ENCODE results near the gene ZDHHC14.

DNA sequence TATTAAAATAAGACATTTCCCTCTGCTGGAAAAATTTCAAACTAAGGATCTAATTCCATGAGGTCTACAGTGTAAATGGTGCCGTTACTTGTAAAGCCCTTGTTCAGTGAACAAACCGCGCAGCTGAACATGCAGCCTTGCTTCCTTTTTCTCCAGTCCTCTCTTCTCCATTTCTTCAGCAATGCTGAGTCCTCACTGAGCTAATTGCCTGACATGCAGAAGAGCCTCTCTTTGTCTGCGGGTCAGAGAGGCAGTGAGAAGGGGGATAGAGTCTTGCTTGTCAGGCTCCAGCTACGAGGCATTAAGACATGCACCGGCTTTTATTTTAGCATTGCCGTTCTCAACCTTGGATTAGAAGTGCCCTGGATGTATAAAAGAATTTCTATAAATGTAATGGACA, 25.7 kb downstream of the ZDHHC14 start:
- TF ChIP-seq, protein P1, sequence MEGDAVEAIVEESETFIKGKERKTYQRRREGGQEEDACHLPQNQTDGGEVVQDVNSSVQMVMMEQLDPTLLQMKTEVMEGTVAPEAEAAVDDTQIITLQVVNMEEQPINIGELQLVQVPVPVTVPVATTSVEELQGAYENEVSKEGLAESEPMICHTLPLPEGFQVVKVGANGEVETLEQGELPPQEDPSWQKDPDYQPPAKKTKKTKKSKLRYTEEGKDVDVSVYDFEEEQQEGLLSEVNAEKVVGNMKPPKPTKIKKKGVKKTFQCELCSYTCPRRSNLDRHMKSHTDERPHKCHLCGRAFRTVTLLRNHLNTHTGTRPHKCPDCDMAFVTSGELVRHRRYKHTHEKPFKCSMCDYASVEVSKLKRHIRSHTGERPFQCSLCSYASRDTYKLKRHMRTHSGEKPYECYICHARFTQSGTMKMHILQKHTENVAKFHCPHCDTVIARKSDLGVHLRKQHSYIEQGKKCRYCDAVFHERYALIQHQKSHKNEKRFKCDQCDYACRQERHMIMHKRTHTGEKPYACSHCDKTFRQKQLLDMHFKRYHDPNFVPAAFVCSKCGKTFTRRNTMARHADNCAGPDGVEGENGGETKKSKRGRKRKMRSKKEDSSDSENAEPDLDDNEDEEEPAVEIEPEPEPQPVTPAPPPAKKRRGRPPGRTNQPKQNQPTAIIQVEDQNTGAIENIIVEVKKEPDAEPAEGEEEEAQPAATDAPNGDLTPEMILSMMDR (IDR thresholded peaks at IDR 0.05), result no peak
- TF ChIP-seq POLR2A (IDR thresholded peaks at IDR 0.05), result no peak
- TF ChIP-seq EP300 (IDR thresholded peaks at IDR 0.05), result no peak
